ENCODE data around the gene BNC2. TPM values are rescaled to one million over a fixed set of nuclear protein-coding genes. Genes with fewer than 3 reads are reported as not detected.

The BNC2 gene
- total and polyA plus RNA-seq, 2 of the 13 experiments (the other 11 are each of a cell fraction or from before 2014, with no cell fraction given) = not detected

GRCh38 chr9:16716601-16717000, 153.9 kb downstream of the BNC2 start:
- FAIRE-seq = no peak
- intact Hi-C loops (cut with micrococcal nuclease; ENCODE audit: unreplicated experiment) (no loop called here), in situ Hi-C loops (cut with HindIII; ENCODE audit: extremely low pct_ligation_motif_present, low pct_unique_long_range_greater_than_20kb) (no loop called here)
- Histone ChIP-seq H3K4me3 (replicated peaks in 1 of 3; ENCODE audit: insufficient read depth in 1 of 3, low read depth in 2 of 3, low read length in 3 of 3) (no peak overlapping the region), H2AFZ (ENCODE audit: low read length) (no peak overlapping the region), H3K4me1 (ENCODE audit: insufficient read depth, low read length) (no peaks in the 10 kb centered on the region), H3K36me3 (replicated peaks in 1 of 2; ENCODE audit: control insufficient read depth in 1 of 2, insufficient read depth in 2 of 2, low read length in 2 of 2) (no peaks in the 10 kb centered on the region), H3K79me2 (ENCODE audit: insufficient read depth, low read length) (no peaks in the 10 kb centered on the region), H3K27ac (ENCODE audit: extremely low read length, insufficient read depth, low read length) (no peak overlapping the region), H3K27me3 (ENCODE audit: control insufficient read depth in 1 of 2, insufficient read depth in 2 of 2, low read length in 2 of 2) (no peaks in the 10 kb centered on the region), H3K4me2 (ENCODE audit: low read depth, low read length) (no peak overlapping the region), H4K20me1 (ENCODE audit: insufficient read depth, low read length) (no peaks in the 10 kb centered on the region), H3K9ac (ENCODE audit: insufficient read depth, low read depth, low read length) (no peak overlapping the region), H3K9me3 (ENCODE audit: low read length) (no peaks in the 10 kb centered on the region)
- no peak for TF ChIP-seq ZNF614 (CRISPR knock-in tag; IDR thresholded peaks at IDR 0.05; ENCODE audit: borderline replicate concordance)
- no peak for TF ChIP-seq SP2 (CRISPR knock-in tag; IDR thresholded peaks at IDR 0.05)
- no peak for TF ChIP-seq ETS1 (CRISPR knock-in tag; IDR thresholded peaks at IDR 0.05)
- TF ChIP-seq RBM39 (IDR thresholded peaks at IDR 0.05; ENCODE audit: low read depth, low read length, poor library complexity, severe bottlenecking) = no peak
- TF ChIP-seq CREB1 (IDR thresholded peaks at IDR 0.05) = peak; percentile 38; the same call in 1 of the 2 replicates
- no peak for TF ChIP-seq CREB1 (CRISPR knock-in tag; IDR thresholded peaks at IDR 0.05)
- no peak for TF ChIP-seq KDM6A (CRISPR knock-in tag; IDR thresholded peaks at IDR 0.05; ENCODE audit: low read depth)
- no peak for TF ChIP-seq ZNF781 (CRISPR knock-in tag; IDR thresholded peaks at IDR 0.05; ENCODE audit: borderline replicate concordance, not compliant biosample characterization)
- no TSS peak for BruUV-seq (replicated peaks)
- no peak for ATAC-seq
- no peak for DNase-seq (ENCODE audit: low spot score)
- ChIA-PET CTCF (ENCODE audit: low intra/inter-chr PET ratio, low total read pairs) (no interaction called here), POLR2A (no interaction called here)
- 30% methylated on average over 5 of the region's 5 CpGs for WGBS (ENCODE audit: low lambda C conversion rate)

GRCh38 chr9:16715404-16715803, 155.1 kb downstream of the BNC2 start:
- in situ Hi-C loops (cut with HindIII; ENCODE audit: extremely low pct_ligation_motif_present, low pct_unique_long_range_greater_than_20kb) (no loop called here), intact Hi-C loops (cut with micrococcal nuclease; ENCODE audit: unreplicated experiment) (no loop called here)
- Histone ChIP-seq H3K9ac (ENCODE audit: insufficient read depth, low read depth, low read length) (no peak overlapping the region), H3K27me3 (ENCODE audit: control insufficient read depth in 1 of 2, insufficient read depth in 2 of 2, low read length in 2 of 2) (no peaks in the 10 kb centered on the region), H3K9me3 (ENCODE audit: low read length) (no peaks in the 10 kb centered on the region), H3K79me2 (ENCODE audit: insufficient read depth, low read length) (no peaks in the 10 kb centered on the region), H3K4me2 (ENCODE audit: low read depth, low read length) (no peak overlapping the region), H4K20me1 (ENCODE audit: insufficient read depth, low read length) (no peaks in the 10 kb centered on the region), H2AFZ (ENCODE audit: low read length) (no peak overlapping the region), H3K27ac (ENCODE audit: extremely low read length, insufficient read depth, low read length) (no peak overlapping the region), H3K4me3 (replicated peaks in 1 of 3; ENCODE audit: insufficient read depth in 1 of 3, low read depth in 2 of 3, low read length in 3 of 3) (no peak overlapping the region), H3K36me3 (replicated peaks in 1 of 2; ENCODE audit: control insufficient read depth in 1 of 2, insufficient read depth in 2 of 2, low read length in 2 of 2) (no peaks in the 10 kb centered on the region), H3K4me1 (ENCODE audit: insufficient read depth, low read length) (no peaks in the 10 kb centered on the region)
- 4% methylated on average over 2 of the region's 2 CpGs for WGBS (ENCODE audit: low lambda C conversion rate)
- ATAC-seq = no peak
- ChIA-PET POLR2A (no interaction called here), CTCF (ENCODE audit: low intra/inter-chr PET ratio, low total read pairs) (no interaction called here)
- no TSS peak for BruUV-seq (replicated peaks)
- DNase-seq (ENCODE audit: low spot score) = no peak
- no peak for FAIRE-seq
- TF ChIP-seq SCMH1 (CRISPR knock-in tag; IDR thresholded peaks at IDR 0.05; ENCODE audit: borderline replicate concordance) = no peak
- TF ChIP-seq ETV5 (CRISPR knock-in tag; IDR thresholded peaks at IDR 0.05; ENCODE audit: borderline replicate concordance) = no peak
- no peak for TF ChIP-seq ZNF318 (CRISPR knock-in tag; IDR thresholded peaks at IDR 0.05)
